ENCODE measurements around the gene DPP6. TPM values are rescaled to one million over a fixed set of nuclear protein-coding genes. Genes with fewer than 3 reads are reported as not detected.

Gene DPP6
- total and polyA plus RNA-seq, 9 of the 15 experiments (the other 6 are each of a cell fraction or from before 2014, with no cell fraction given), result not detected

DNA sequence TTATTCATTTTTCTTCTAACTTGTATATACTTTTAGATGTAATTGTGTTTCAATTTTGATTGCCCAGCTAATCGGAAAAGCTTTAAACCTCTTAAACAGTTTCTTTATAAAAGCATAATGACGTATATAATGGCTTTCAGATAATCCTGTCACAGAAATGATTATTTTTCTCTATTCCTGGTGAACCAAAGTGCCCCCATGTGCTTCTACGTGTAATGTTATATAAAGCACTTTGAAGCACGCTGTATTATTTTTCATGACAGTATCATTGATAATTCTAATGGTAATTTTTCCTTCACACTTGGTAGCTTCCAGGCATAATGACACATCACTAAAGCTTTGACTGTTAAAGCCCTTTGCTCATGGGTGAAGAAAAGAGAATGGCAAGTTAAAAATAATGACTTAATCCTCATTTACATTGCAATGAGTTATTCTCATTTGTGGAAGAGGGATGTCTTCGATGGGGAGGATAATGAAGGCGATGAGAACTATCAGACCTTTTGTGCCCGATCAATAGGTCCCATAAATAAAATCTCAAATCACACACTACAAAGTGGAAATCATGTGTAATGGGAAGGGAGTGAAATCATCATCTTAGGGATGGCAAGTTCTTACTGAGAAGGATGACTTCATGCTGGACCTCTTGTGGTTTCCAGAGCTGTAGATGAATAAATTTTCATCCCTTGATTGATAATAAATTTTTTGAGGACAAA lies 460.1 kb downstream of the DPP6 start:
- Histone ChIP-seq H3K9ac (ENCODE audit: insufficient read depth in 1 of 2, low read depth in 2 of 2, low read length in 2 of 2) (no peak overlapping the region), H3K79me2 (ENCODE audit: control insufficient read depth, insufficient read depth, low read length) (no peaks in the 10 kb centered on the region), H3K4me3 (no peak overlapping the region), H3K4me2 (ENCODE audit: insufficient read depth, low read length) (no peak overlapping the region), H3K9me3 (replicated peaks; ENCODE audit: control insufficient read depth, insufficient read depth, low read depth, low read length) (no peaks in the 10 kb centered on the region), H3K9me1 (ENCODE audit: control insufficient read depth, insufficient read depth, low read length) (no peaks in the 10 kb centered on the region), H3K36me3 (ENCODE audit: control insufficient read depth, insufficient read depth, low read length) (no peaks in the 10 kb centered on the region), H4K20me1 (replicated peaks; ENCODE audit: control insufficient read depth, insufficient read depth, low read length) (no peaks in the 10 kb centered on the region), H3K27ac (ENCODE audit: extremely low read depth, low read depth, low read length) (no peak overlapping the region), H3K27me3 (ENCODE audit: control insufficient read depth in 2 of 2, insufficient read depth in 2 of 2, low read length in 2 of 2) (peaks cover 2 to 3% of the 10 kb centered on the region in 2 experiments; a peak in 2 of 5 replicates), H3K4me1 (replicated peaks in 1 of 2; ENCODE audit: control insufficient read depth in 2 of 2, insufficient read depth in 2 of 2, low read length in 2 of 2) (no peaks in the 10 kb centered on the region), H2AFZ (ENCODE audit: low read depth, low read length) (no peak overlapping the region)
- CTCF ChIA-PET (ENCODE audit: low intra/inter-chr PET ratio), result no interaction called here
- DNase-seq (ENCODE audit: extremely low read depth in 1 of 4, low spot score in 3 of 4) (no peak), FAIRE-seq (no peak), ATAC-seq (no peak)
- in situ Hi-C loops (cut with MboI), result no loop called here
- POLR2A ChIA-PET, result no interaction called here
- intact Hi-C loops (cut with micrococcal nuclease), result loop anchor here (10.0 kb wide), 2 partner anchors 63 to 273 kb away; no protein-coding TSS in a partner anchor
- WGBS (ENCODE audit: insufficient coverage, low coverage, missing lambda C conversion rate), result 0% methylated on average over 7 of the region's 7 CpGs
- no peak for TF ChIP-seq SRSF9 (IDR thresholded peaks at IDR 0.05; ENCODE audit: borderline replicate concordance, low read depth, low read length)
- TF ChIP-seq POLR2B (IDR thresholded peaks at IDR 0.05; ENCODE audit: low read depth, partially characterized antibody), result no peak
- TF ChIP-seq, protein P1, sequence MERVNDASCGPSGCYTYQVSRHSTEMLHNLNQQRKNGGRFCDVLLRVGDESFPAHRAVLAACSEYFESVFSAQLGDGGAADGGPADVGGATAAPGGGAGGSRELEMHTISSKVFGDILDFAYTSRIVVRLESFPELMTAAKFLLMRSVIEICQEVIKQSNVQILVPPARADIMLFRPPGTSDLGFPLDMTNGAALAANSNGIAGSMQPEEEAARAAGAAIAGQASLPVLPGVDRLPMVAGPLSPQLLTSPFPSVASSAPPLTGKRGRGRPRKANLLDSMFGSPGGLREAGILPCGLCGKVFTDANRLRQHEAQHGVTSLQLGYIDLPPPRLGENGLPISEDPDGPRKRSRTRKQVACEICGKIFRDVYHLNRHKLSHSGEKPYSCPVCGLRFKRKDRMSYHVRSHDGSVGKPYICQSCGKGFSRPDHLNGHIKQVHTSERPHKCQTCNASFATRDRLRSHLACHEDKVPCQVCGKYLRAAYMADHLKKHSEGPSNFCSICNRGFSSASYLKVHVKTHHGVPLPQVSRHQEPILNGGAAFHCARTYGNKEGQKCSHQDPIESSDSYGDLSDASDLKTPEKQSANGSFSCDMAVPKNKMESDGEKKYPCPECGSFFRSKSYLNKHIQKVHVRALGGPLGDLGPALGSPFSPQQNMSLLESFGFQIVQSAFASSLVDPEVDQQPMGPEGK (CRISPR knock-in tag; IDR thresholded peaks at IDR 0.05; ENCODE audit: borderline replicate concordance), result no peak
- TF ChIP-seq ZNF507 (tag; conservative IDR thresholded peaks at IDR 0.05), result no peak
- TF ChIP-seq, protein P2, sequence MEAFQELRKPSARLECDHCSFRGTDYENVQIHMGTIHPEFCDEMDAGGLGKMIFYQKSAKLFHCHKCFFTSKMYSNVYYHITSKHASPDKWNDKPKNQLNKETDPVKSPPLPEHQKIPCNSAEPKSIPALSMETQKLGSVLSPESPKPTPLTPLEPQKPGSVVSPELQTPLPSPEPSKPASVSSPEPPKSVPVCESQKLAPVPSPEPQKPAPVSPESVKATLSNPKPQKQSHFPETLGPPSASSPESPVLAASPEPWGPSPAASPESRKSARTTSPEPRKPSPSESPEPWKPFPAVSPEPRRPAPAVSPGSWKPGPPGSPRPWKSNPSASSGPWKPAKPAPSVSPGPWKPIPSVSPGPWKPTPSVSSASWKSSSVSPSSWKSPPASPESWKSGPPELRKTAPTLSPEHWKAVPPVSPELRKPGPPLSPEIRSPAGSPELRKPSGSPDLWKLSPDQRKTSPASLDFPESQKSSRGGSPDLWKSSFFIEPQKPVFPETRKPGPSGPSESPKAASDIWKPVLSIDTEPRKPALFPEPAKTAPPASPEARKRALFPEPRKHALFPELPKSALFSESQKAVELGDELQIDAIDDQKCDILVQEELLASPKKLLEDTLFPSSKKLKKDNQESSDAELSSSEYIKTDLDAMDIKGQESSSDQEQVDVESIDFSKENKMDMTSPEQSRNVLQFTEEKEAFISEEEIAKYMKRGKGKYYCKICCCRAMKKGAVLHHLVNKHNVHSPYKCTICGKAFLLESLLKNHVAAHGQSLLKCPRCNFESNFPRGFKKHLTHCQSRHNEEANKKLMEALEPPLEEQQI (IDR thresholded peaks at IDR 0.05), result no peak
- TF ChIP-seq, protein P3, sequence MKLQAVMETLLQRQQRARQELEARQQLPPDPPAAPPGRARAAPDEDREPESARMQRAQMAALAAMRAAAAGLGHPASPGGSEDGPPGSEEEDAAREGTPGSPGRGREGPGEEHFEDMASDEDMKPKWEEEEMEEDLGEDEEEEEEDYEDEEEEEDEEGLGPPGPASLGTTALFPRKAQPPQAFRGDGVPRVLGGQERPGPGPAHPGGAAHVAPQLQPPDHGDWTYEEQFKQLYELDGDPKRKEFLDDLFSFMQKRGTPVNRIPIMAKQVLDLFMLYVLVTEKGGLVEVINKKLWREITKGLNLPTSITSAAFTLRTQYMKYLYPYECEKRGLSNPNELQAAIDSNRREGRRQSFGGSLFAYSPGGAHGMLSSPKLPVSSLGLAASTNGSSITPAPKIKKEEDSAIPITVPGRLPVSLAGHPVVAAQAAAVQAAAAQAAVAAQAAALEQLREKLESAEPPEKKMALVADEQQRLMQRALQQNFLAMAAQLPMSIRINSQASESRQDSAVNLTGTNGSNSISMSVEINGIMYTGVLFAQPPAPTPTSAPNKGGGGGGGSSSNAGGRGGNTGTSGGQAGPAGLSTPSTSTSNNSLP (IDR thresholded peaks at IDR 0.05; ENCODE audit: borderline replicate concordance, low read depth, low read length), result no peak
- TF ChIP-seq CCAR2 (IDR thresholded peaks at IDR 0.05; ENCODE audit: low read depth, low read length), result no peak
- no peak for TF ChIP-seq ZNF184 (CRISPR knock-in tag; IDR thresholded peaks at IDR 0.05)
- BruUV-seq (replicated peaks), result no TSS peak
